AG04449 (cell line): ENCODE results near the gene KCNQ1.

ENCODE experiments used
- CTCF ChIA-PET: fragments of 350-600 bp; formaldehyde crosslinking; extraction: SDS; loops from one replicate; lab custom pipeline; 2021; ENCODE audit warnings: antibody characterized with exemption; lab: Yijun Ruan, JAX
- POLR2A ChIA-PET: fragments of 400-600, 350-600 bp; formaldehyde crosslinking; extraction: SDS; loops from one replicate; lab custom pipeline; 2020; ENCODE audit warnings: antibody characterized with exemption, inconsistent platforms; lab: Yijun Ruan, JAX
- DNase-seq: peaks from one replicate; pipeline ENCODE4 v3.0.0-alpha.2; 2010; ENCODE audit warnings: low read depth, low spot score
- H3K4me3 ChIP-seq: 2 replicates; pipeline ENCODE4 v1.5.1; 2011; ENCODE audit warnings: low read depth, mild to moderate bottlenecking, control low read depth, low read length
- TF ChIP-seq, protein P1 (sequence below): IDR thresholded peaks from one replicate; pipeline ENCODE4 v1.5.1; 2011; ENCODE audit warnings: mild to moderate bottlenecking, moderate library complexity, low read length, control low read depth, inconsistent platforms; ENCODE audit not compliant: insufficient read depth; ENCODE audit errors: missing control alignments

The KCNQ1 gene

DNA sequence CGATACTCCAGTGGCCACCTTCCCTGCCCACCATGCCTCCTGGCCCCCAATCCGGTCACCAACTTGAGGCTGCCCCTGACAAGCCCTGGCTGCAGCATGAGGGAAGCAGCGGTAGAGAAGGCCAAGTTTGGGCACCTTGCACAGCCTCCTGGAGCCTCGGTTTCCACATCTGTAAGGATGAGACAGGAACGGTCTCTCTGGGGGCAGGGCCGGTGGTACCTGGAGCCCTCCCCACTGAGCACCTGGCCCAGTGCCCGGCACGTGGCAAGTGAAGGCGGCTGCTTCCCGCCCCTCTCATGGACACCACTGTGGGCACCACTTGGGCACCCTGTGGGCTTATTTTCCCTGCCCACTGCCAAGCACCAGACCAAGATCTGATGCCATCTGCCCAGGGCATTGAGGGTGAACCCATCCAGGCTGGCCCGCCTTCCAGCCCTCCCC lies 363.0 kb downstream of the KCNQ1 start:
- no peak overlapping the region for H3K4me3 ChIP-seq
- no peak for DNase-seq
- TF ChIP-seq, protein P1, sequence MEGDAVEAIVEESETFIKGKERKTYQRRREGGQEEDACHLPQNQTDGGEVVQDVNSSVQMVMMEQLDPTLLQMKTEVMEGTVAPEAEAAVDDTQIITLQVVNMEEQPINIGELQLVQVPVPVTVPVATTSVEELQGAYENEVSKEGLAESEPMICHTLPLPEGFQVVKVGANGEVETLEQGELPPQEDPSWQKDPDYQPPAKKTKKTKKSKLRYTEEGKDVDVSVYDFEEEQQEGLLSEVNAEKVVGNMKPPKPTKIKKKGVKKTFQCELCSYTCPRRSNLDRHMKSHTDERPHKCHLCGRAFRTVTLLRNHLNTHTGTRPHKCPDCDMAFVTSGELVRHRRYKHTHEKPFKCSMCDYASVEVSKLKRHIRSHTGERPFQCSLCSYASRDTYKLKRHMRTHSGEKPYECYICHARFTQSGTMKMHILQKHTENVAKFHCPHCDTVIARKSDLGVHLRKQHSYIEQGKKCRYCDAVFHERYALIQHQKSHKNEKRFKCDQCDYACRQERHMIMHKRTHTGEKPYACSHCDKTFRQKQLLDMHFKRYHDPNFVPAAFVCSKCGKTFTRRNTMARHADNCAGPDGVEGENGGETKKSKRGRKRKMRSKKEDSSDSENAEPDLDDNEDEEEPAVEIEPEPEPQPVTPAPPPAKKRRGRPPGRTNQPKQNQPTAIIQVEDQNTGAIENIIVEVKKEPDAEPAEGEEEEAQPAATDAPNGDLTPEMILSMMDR = no peak
- POLR2A ChIA-PET = no interaction called here
- CTCF ChIA-PET = no interaction called here

DNA sequence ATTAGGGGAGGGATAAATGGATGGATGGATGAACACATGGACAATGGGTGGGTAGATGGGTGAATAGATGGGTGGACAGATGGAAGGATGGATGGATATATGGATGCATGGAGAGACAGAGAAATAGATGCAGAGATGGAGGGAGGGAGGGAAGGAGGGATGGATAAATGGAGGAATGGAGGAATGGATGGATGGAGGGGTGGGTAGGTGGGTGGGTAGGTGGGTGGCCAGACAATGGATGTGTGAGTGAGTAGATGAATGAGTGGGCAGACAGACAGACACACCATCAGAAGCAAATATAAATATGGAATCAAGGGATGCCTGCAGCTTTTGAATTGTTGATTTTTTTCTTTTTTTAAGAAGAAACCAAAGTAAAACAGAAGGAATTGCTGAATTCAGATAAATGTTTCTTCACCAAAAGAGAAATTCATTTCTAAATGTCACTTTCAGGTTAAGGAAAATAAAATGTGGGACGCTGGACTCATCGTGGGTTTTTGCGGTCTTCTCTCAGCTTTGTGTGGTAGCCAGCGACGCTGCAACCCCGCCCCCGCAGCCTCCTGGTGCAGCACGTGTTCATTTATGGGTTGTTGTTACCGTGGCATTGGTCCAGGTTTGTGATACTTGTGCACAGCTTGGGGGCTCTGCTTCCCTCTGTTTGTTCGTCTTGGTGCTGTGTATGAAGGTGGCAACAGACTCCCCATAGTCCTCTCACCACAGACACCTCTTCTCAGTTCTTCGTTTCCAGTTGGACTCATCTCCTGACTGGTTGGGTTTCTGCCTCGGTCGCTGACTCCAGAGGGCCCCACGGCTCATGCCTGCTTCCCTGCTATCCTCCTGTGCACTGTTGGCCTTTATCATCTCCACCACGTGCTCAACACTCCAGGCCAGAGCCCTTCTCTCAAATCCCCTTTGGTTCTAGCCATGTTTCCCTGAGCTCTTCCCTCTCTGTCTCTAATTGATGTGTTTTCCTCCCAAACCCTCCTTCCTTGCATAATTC lies 364.3 kb downstream of the KCNQ1 start:
- CTCF ChIA-PET = no interaction called here
- POLR2A ChIA-PET = no interaction called here
- DNase-seq = no peak

DNA sequence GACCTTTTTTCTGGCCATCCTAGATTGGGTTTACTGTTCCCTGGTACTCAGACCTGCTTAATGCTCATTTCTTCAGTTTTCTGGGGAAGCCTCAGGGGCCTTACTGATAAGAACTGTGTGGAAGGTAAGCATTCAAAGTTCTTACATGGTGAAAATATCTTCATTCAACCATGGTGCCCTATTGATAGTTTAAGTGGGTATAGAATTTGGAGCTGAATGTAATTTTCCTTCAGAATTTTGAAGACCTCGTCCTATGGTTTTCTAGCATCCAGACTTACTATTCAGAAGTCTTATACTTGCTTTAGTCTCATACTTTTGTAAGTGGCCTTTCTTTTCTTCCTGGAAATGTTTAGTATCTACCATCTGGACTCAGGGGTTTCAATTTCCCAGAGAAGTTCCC lies 365.0 kb downstream of the KCNQ1 start:
- TF ChIP-seq, protein P1 = no peak
- ChIA-PET POLR2A (no interaction called here), CTCF (no interaction called here)
- no peak overlapping the region for H3K4me3 ChIP-seq
- DNase-seq = no peak

More for the DNA sequence above, 364.3 kb downstream of the KCNQ1 start:
- no peak overlapping the region for H3K4me3 ChIP-seq
- TF ChIP-seq, protein P1 = no peak

DNA sequence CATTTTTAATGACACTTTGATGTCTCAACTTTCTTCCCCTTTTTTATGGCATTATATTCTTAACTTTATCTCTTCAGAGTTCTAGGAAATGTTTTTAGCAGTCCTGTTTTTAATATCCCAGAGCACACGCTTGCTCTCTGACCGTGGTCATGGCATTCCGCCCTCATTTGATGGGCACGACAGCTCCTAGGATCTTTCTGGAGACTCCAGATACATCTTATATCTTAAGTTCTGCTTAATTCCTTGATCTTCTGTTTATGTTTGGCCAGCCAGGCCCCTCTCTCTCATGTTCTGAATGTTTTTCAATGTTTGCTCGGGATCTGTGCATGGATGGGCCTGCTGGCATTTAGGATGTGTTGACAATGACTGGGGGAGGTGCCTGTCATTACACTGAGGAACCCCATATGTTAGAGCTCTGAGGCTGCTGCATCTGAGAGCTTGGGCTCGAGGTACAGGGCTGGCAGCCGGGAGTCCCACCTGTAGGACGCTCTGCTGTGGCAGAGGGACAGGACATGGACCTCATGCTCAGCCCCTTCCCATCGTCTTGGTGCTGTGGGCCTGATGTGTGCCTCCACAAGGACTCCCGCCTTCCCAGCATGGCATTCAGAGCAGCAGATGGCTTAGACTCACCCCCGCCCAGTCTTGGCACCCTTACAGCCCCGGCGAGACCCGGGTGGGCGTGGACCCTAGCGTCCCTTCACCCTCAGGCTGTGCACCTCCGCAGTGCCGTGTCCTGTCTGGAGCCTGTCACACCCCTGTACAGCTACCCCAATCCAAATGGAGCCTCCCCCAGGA lies 365.8 kb downstream of the KCNQ1 start:
- no peak for DNase-seq
- ChIA-PET POLR2A (no interaction called here), CTCF (no interaction called here)
- no peak overlapping the region for H3K4me3 ChIP-seq
- TF ChIP-seq, protein P1 = no peak

DNA sequence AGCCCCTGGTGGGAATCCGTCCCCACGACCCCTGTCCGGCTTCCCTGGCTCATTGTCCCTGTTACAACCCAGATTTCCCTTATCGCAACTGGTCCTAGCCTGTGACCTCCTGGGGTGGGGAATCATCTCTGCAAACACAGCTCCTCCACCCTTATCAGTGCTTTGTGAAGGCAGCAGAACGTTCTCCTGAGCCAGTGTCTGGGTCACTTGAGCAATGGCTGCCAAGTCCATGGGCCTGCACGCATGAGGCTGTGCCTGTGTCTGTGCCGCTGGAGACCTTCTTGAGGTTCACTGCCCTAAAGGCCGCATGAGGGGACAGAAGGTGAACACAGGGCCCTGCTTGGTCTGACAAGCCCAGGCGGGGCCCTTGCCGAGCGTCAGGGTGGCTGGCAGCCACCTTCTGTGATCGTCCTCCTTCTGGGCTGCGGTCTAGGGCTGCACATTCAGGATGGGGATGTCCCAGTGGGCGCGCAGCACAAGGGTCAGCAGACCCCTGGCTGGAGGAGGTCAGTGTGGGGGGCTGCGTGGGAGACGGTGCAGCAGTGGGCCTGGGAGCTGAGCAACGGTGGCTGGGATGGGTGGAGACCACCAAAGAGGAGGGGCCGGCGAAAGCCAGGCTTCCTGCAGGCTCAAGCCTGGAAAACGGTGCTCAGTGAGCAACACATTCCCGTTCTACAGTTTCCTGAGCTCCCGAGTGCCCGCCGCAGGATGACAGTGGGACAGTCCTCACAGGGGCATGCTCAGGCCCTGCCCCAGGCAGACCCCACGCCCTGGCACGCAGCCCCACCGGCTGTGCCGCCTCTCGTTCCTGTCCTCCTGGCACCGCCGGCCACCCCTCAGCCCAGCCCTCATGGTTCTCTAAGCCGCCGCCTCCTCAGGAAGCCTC lies 366.6 kb downstream of the KCNQ1 start:
- H3K4me3 ChIP-seq = no peak overlapping the region
- TF ChIP-seq, protein P1 = no peak
- ChIA-PET CTCF (interaction anchor here (1.4 kb wide), 1 partner anchor 17 kb away, joined by 3 read pairs; no protein-coding TSS in a partner anchor), POLR2A (no interaction called here)
- DNase-seq = no peak
